Fibroblast of the aortic adventitia (primary cell): Measurements from ENCODE around the gene PHF5A. TPM values are rescaled to one million over a fixed set of nuclear protein-coding genes. Genes with fewer than 3 reads are reported as not detected.

Source experiments
- DNase-seq: peaks from one replicate; pipeline ENCODE4 v3.0.0-alpha.2; 2010; ENCODE audit warnings: low read depth
- H3K4me3 ChIP-seq: 2 replicates; pipeline ENCODE4 v1.5.1; 2011; ENCODE audit warnings: low read depth, mild to moderate bottlenecking, control low read depth, low read length, moderate library complexity
- total RNA-seq: library from RNA; depleted of rRNA; stranded (reverse); fragments of >200 nt; gene quantifications from 2 replicates; pipeline ENCODE4 v1.2.3, GENCODE V29; 2012; ENCODE audit warnings: low replicate concordance
- TF ChIP-seq, protein P1 (sequence below): IDR thresholded peaks from 2 replicates; pipeline ENCODE4 v1.5.1; 2011; ENCODE audit warnings: mild to moderate bottlenecking, low read length, control low read depth, inconsistent platforms; ENCODE audit not compliant: insufficient read depth

Gene PHF5A
- total RNA-seq, 1 donor, result 34.6 TPM

DNA sequence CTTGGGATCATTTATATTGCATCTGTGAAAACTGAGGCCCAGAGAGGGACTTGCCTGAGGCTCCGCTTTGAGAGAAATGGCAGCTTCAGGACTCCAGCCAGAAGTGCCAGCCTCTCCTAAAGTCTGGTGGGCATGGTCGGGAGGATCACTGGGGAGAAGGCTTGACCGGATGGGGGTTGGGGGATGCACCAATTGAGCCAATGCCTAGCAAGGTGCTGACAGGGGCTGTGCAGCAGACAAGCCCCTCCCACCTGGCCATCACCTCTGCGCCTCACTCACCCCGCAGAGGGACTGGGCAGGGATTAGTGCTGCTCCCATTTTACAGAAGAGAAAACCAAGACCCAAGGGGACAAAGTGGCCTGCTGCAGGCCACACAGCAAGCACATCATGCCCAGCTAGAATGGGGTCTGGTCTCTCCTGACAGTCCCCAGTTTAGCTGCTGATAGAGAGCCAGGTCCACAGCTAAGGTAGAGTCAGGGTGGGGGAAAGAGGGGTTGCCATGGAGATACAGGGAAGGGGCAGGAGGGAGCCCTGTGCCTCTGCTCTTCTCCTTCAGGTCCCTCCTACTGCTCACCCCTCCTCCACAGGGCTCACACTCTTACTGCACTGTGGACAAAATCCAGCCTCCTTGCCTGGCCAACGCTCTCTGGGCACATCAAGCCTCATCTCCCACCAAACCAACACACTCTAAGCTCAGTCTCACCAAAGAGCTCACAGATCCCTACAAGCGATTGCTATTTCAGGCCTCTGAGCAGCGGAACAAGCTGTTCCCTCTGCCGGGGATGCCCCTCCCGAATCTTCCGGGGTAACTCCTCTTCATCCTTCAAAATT, 57.3 kb downstream of the PHF5A start:
- no peak overlapping the region for H3K4me3 ChIP-seq
- TF ChIP-seq, protein P1, sequence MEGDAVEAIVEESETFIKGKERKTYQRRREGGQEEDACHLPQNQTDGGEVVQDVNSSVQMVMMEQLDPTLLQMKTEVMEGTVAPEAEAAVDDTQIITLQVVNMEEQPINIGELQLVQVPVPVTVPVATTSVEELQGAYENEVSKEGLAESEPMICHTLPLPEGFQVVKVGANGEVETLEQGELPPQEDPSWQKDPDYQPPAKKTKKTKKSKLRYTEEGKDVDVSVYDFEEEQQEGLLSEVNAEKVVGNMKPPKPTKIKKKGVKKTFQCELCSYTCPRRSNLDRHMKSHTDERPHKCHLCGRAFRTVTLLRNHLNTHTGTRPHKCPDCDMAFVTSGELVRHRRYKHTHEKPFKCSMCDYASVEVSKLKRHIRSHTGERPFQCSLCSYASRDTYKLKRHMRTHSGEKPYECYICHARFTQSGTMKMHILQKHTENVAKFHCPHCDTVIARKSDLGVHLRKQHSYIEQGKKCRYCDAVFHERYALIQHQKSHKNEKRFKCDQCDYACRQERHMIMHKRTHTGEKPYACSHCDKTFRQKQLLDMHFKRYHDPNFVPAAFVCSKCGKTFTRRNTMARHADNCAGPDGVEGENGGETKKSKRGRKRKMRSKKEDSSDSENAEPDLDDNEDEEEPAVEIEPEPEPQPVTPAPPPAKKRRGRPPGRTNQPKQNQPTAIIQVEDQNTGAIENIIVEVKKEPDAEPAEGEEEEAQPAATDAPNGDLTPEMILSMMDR, result no peak
- no peak for DNase-seq

DNA sequence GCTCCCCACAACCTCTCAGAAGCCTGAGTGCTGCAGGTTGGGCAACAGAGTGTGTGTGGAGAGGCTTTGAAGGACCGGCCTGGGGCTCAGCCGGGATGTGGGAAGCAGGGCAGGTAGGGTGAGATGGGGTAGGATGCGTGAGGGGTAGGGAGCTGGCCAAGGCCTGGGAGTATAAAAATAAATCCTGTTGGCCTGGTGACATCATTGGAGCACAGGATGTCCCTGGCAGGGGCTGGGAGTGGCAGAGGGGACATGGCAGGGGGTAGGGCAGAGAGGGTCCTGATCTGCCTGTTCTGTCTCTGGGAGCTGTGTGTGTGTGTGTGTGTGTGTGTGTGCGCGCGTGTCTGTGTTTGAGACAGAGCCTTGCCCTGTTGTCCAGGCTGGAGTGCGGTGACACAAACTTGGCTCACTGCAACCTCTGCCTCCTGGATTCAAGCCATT, 58.2 kb downstream of the PHF5A start:
- no peak overlapping the region for H3K4me3 ChIP-seq
- no peak for DNase-seq
- TF ChIP-seq, protein P1, result no peak

Other genes starting within 250 kb of the PHF5A start
- gene CHADL, start 227.8 kb downstream of the PHF5A start, total RNA-seq, result 0.99 and 1.6 TPM in 2 replicates
- gene RANGAP1, start 182.5 kb downstream of the PHF5A start, total RNA-seq, result 78.5 and 89.4 TPM in 2 replicates
- 33.3 and 45.9 TPM in 2 replicates for gene ZC3H7B, start 167.2 kb downstream of the PHF5A start, total RNA-seq
- gene TEF, start 86.8 kb downstream of the PHF5A start, total RNA-seq, result 14.8 and 17.4 TPM in 2 replicates
- gene TOB2, start 21.9 kb downstream of the PHF5A start, total RNA-seq, result 25.4 and 40.1 TPM in 2 replicates
- gene ACO2, start 425 bp upstream of the PHF5A start, total RNA-seq, result 42.2 and 45.9 TPM in 2 replicates
- 18.7 and 27.7 TPM in 2 replicates for gene POLR3H, start 75.8 kb upstream of the PHF5A start, total RNA-seq
- 3.3 and 3.8 TPM in 2 replicates for gene CSDC2, start 92.3 kb upstream of the PHF5A start, total RNA-seq
- 29.0 and 37.9 TPM in 2 replicates for gene PMM1, start 121.1 kb upstream of the PHF5A start, total RNA-seq
- gene DESI1, start 152.4 kb upstream of the PHF5A start, total RNA-seq, result 4.8 and 20.8 TPM in 2 replicates
- 214 and 276 TPM in 2 replicates for gene XRCC6, start 152.6 kb upstream of the PHF5A start, total RNA-seq
- 15.4 and 82.5 TPM in 2 replicates for gene SNU13, start 220.2 kb upstream of the PHF5A start, total RNA-seq
- 0.27 TPM in 1 of 2 replicates, not detected in the other for gene MEI1, start 230.8 kb upstream of the PHF5A start, total RNA-seq